A673 (cell line): ENCODE data around the gene HVCN1.

Source experiments
- EZH2 ChIP-seq: fragments of 200-600 bp; sonication (generic); IDR thresholded peaks from 2 replicates; pipeline ENCODE4 v1.6.1; 2017; ENCODE audit warnings: borderline replicate concordance, low read depth, mild to moderate bottlenecking, mixed read lengths, antibody characterized with exemption, low read length; ENCODE audit not compliant: poor library complexity, severe bottlenecking
- TF ChIP-seq, protein P1 (sequence below): fragments of 300-800, 200-600 bp; sonication (generic); conservative IDR thresholded peaks from 2 replicates; pipeline ENCODE4 v1.5.1; 2017; ENCODE audit warnings: low read depth, mild to moderate bottlenecking, antibody characterized with exemption, low read length, moderate library complexity, mixed read lengths

DNA sequence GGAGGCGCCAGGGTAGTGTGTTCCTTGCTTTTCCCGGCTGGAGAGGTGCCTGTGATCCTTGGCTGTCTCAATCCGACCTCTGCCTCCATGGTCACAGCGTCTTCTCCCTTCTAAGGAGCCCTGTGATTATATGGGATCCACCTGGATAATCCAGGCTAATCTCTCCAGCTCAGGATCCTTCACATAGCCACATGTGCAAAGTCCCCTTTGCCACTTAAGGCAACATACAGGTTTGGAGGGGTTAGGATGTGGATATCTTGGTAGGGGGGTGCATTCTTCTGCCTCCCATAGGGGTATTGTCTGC is 1.2 kb upstream of the HVCN1 start:
- TF ChIP-seq, protein P1, sequence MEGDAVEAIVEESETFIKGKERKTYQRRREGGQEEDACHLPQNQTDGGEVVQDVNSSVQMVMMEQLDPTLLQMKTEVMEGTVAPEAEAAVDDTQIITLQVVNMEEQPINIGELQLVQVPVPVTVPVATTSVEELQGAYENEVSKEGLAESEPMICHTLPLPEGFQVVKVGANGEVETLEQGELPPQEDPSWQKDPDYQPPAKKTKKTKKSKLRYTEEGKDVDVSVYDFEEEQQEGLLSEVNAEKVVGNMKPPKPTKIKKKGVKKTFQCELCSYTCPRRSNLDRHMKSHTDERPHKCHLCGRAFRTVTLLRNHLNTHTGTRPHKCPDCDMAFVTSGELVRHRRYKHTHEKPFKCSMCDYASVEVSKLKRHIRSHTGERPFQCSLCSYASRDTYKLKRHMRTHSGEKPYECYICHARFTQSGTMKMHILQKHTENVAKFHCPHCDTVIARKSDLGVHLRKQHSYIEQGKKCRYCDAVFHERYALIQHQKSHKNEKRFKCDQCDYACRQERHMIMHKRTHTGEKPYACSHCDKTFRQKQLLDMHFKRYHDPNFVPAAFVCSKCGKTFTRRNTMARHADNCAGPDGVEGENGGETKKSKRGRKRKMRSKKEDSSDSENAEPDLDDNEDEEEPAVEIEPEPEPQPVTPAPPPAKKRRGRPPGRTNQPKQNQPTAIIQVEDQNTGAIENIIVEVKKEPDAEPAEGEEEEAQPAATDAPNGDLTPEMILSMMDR = no peak
- TF ChIP-seq EZH2 = no peak
